NCI-H1930 (cell line): ENCODE measurements around the gene CLNS1A.
"Not testable (repeated sequence)": the region's sequence is repeated elsewhere in the genome, so short reads cannot be mapped to it uniquely, and the experiment has no call there.

Experiments used
- DNase-seq, 2 experiments: peaks; one replicate each; lab custom pipeline; 2025; lab: John Stamatoyannopoulos, UW

The CLNS1A gene

GRCh38 chr11:77619576-77620198 lies 17.9 kb downstream of the CLNS1A start:
- peak; percentile 4 to 36 for DNase-seq

- DNase-seq, result no peak
These were observed 19.7 kb downstream of the CLNS1A start for GRCh38 chr11:77617892-77618291.

GRCh38 chr11:77611921-77612320 lies 25.7 kb downstream of the CLNS1A start:
- DNase-seq, result no peak

- no peak for DNase-seq
These were observed 28.4 kb downstream of the CLNS1A start for GRCh38 chr11:77609234-77609633.

GRCh38 chr11:77604281-77604680 lies 33.3 kb downstream of the CLNS1A start:
- DNase-seq, result no peak

GRCh38 chr11:77602381-77603088 lies 35.1 kb downstream of the CLNS1A start:
- DNase-seq, result no peak

GRCh38 chr11:77598195-77598594 lies 39.4 kb downstream of the CLNS1A start:
- DNase-seq, result no peak

- DNase-seq, result no peak
These were observed 41.0 kb downstream of the CLNS1A start for GRCh38 chr11:77596626-77597025.

- no peak for DNase-seq
These were observed 43.7 kb downstream of the CLNS1A start for GRCh38 chr11:77593883-77594282.

GRCh38 chr11:77592727-77593126 lies 44.9 kb downstream of the CLNS1A start:
- DNase-seq, result peak; percentile 61 to 72

- DNase-seq, result peak in 1 of 2 experiments; percentile 11
These were observed 47.3 kb downstream of the CLNS1A start for GRCh38 chr11:77590194-77590782.

GRCh38 chr11:77589521-77590193 lies 47.9 kb downstream of the CLNS1A start, which contains the start of gene AQP11:
Gene AQP11, plus strand, starts transcription at chr11:77589953. Its CDS starts 40 bp downstream, at chr11:77589993.
- peak; percentile 72 to 85 for DNase-seq

- no peak for DNase-seq
These were observed 48.4 kb downstream of the CLNS1A start for GRCh38 chr11:77589181-77589520.

- peak in 1 of 2 experiments; percentile 33 for DNase-seq
These were observed 56.8 kb downstream of the CLNS1A start for GRCh38 chr11:77580712-77581337.

GRCh38 chr11:77575428-77575827 lies 62.2 kb downstream of the CLNS1A start:
- DNase-seq, result not testable (repeated sequence)

- not testable (repeated sequence) for DNase-seq
These were observed 66.7 kb downstream of the CLNS1A start for GRCh38 chr11:77570896-77571295.

GRCh38 chr11:77569676-77570070 lies 67.9 kb downstream of the CLNS1A start:
- no peak for DNase-seq

GRCh38 chr11:77568916-77569675 lies 68.5 kb downstream of the CLNS1A start:
- DNase-seq, result no peak

- DNase-seq, result no peak
These were observed 69.3 kb downstream of the CLNS1A start for GRCh38 chr11:77568306-77568705.
